ENCODE measurements around the gene TCF7L2.

TCF7L2 gene

GRCh38 chr10:113000876-113001598 is 51.0 kb downstream of the TCF7L2 start:
- no peak for DNase-seq

DNA sequence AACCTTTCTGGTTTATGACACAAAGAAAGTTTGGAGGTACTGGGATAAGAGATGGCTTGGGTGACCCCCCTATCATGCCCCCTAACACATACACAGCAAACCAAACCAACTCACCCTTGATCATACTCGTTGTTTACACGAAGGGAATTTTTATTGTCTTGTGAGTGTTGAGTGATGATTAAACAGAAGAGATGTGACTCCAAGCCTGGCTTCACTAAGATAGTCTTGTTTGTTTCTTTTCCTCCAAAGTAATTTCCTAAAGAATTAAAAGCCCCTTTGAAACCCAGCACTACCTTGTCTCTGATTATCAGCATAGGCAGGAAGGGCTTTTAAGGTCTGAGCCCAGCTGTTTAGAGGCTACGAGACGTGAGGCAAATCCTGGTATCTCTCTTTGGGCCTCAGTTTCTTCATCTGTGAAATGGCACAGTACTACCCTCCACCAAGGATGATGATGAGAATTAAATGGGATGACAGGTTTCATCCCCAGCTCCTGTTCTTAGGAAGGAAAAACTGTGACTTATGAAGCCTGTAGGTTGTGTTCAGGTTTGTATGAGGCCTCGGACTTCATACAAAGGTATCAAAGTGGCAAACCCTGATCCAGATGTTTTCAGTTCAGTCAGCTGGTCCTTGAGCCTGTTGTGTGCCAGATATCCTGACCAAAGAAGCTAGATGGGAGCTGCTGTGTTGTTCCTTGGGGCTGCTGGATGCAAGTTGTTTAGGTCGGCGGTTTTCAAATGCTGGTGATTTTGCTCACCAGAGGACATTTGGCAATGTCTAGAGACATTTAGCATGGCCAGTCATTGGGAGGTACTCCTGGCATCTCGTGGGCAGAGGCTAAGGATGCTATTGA is 51.8 kb downstream of the TCF7L2 start:
- DNase-seq = no peak

DNA sequence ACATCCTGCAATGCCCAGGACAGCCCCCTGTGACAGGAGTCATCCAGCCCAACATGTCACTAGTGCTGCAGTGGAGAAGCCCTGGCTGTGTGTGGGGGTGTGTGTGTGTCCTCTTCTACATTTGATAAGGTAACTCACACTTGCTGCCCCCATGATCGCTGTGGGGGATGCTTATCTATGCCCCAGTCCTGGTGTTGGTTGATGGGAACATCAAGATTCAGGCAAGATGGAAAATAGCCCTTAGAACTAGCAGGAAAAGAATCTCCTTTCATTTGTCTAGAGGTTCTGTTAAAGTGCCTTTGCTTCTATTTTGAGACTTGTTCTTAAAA is 52.4 kb downstream of the TCF7L2 start:
- DNase-seq = no peak

DNA sequence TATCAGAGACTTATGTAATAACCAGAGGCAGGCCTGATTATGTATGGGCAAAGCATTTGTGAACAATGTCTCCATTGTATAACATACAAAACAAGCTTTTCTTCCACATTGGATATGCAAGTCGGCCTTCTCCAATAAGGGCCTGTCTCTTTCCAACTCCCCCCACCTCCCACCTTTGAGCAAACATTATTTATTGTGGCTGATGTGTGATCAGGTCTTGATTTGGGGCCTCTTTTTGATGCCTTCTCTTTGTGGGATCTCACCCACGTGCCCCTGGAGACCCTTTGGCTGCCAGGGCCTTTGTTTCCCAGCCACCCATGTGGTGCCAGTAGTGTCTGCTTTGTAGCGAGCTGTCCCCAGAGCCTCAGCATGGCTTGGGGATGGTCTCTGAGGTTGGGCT is 53.0 kb downstream of the TCF7L2 start:
- no peak for DNase-seq

- no peak for DNase-seq
Measured at GRCh38 chr10:113004069-113004618, 54.1 kb downstream of the TCF7L2 start.

DNA sequence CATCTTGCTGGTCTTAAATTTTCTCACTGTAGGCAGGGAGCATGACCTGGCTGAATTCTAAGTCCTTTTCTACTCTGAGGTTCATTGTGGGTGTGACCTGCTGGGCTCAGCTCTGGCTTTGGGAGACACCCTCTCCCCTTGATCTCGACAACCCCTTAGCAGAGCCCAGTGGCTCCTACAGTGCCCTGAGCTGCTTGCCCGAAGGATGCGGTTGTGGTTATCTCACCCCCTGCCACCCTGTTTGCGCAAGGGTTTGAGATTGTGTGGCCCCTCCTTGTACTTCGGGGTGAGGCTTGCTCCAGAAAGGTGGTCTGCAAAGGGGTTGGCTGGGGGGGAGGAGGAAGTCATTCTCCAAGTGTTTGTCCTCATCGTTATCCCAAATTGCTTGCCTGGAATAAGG is 55.3 kb downstream of the TCF7L2 start:
- no peak for DNase-seq

GRCh38 chr10:113006656-113007342 is 56.8 kb downstream of the TCF7L2 start:
- DNase-seq = no peak

DNA sequence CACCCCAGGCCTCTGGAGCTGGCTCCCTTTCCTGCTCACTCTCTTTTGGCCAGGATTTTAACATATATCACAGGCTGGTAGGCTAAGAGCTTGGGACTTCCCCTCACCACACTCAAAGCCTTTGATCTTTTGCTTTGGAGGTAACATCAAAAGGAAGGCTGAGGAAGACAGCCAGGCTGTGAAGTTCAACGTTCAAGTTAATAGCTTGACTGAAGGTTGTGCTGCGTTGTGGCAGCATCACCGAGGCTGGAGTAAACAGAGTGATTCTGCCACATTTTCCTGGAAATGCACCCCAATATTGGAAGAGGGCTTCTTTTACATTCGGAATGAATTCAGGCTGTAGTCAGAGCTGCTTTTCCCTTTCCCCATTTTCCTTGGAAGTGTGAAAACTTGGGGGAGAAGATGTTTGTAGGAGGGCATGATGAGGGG is 57.3 kb downstream of the TCF7L2 start:
- no peak for DNase-seq

DNA sequence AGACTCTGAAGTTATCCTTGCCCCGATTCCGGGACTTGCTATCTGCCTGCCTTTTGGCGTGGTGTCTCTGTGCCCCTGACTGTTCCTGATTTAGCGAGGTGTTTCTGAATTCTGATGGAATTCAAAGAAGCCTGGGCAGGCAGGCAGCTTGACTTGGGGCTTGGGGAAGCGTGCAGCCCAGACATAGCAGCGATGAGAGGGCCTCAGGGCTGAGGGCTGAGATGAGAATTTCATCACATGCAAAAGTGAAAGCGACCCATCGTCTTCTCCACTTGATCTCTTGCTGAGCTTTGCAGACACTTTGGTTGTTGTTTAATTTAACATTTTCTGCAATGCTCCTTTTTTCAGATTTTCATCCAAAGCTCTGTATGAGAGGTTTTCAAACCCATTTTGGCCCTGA is 57.8 kb downstream of the TCF7L2 start:
- no peak for DNase-seq

DNA sequence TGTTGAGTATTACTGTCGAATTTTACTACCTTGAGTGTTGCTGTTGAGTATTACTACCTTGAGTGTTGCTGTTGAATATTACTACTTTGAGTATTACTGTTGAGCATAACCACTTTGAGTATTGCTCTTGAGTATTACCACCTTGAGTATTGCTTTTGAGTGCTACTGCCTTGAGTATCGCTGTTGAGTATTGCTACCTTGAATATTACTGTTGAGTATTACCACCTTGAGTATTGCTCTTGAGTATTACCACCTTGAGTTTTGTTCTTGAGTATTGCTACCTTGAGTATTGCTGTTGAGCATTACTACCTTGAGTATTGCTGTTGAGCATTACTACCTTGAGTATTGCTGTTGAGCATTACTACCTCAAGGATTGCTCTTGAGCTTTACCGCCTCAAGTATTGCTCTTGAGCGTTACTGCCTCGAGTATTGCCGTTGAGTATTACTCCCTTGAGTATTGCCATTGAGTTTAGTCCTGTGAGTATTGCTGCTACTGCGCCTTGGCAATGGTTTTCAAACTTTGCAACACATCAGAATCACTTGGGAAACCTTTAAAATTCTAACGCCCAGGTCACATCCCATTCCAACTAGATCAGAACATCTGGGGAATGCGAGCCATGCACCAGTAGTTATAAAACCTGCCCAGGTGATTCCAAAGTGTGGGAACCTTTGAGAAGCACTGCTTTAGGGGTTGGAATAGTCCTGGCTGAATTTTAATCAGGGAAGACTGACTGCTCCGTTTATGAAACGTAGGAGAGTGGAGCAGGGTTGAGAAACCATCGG is 61.7 kb downstream of the TCF7L2 start:
- no peak for DNase-seq

- DNase-seq = no peak
Measured at GRCh38 chr10:113015201-113015600, 65.2 kb downstream of the TCF7L2 start.

DNA sequence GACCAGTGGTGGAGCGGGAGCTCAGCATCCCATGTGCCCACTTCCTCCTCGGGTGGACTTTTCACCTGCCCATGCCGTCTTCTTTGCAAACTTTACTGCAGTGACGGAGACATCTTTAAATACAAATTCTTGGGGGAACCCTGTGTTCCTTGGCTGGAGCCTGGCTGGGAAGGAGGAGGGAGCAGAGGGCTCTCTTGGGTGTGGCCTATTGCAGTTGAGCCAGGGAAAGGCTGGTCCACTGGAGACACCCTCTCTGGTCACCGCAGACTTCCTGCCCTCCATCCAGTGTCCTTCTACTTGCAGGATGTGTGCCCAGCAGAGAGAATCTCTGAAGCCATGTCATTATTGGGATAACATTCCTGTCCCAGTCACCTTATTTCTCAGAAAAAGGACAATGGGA is 67.3 kb downstream of the TCF7L2 start:
- no peak for DNase-seq

DNA sequence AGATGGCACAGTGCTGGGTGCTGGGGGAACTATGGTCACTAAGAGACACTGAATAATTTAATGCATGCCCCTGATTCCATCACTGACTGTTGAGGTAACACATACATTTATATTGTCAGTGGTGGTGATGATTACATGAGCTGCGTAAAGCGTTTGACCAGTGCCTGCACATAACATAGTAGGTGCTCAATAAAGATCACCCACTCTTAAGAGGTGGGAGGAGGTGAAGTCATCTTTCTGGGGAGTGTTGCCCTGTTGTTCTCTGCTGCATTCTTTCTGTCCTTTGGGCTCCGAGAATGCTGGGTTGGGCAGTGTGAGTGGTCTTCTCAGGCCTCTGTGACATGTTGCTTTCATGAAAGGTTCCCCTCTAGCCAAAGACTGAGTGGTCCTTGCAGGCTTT is 68.0 kb downstream of the TCF7L2 start:
- no peak for DNase-seq

DNA sequence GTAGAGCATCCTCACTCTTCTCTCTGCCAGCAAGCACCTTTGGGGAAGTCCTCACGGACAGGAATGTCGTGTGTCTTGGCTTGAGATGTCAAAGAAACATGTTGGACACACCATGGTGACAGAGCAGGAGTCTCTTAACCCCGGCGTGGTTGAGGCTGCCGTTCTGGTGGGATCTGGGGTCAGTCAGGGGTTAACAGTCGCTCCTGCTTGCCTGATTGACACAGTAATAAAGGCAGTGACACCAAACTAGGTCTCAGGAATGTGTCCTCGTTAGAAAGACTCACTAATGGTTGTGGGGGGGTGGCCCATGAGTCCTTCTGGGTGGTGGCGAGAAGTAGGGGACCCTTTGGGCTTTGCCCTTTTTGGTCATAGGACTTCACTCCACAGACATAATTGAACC is 69.0 kb downstream of the TCF7L2 start:
- no peak for DNase-seq

- DNase-seq = no peak
Measured at GRCh38 chr10:113019692-113020474, 69.8 kb downstream of the TCF7L2 start.

- no peak for DNase-seq
Measured at GRCh38 chr10:113020475-113020753, 70.4 kb downstream of the TCF7L2 start.

DNA sequence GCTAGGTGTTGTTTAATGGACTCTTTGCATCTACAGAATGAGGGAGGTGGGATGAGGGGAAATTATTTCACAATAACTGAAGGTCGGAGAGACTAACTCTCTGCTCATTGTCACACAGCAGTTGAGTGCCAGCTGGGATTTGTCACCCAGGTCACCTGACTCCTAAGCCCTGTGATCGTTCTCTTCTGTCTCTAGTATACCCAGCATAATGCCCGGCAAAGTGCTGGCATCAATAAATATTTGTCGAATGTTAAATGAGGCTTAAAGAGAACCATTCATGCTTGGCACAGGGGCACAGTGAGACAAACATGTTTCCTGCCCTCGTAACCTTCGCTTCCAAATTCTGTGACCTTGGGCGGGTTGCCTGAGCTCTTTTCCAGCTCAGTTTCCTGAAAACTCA is 70.8 kb downstream of the TCF7L2 start:
- DNase-seq = peak in 1 of 2 experiments; percentile 1

- DNase-seq = no peak
Measured at GRCh38 chr10:113021268-113022040, 71.4 kb downstream of the TCF7L2 start.

- DNase-seq = no peak
Measured at GRCh38 chr10:113022265-113022664, 72.2 kb downstream of the TCF7L2 start.

GRCh38 chr10:113023017-113023416 is 73.0 kb downstream of the TCF7L2 start:
- DNase-seq = no peak

- no peak for DNase-seq
Measured at GRCh38 chr10:113024930-113025329, 74.9 kb downstream of the TCF7L2 start.
